ENCODE measurements around the gene DTNB.

Gene DTNB

GRCh38 chr2:25481381-25482300 is 191.7 kb downstream of the DTNB start:
- DNase-seq (ENCODE audit: low read depth) = peak; percentile 20
- H3K4me3 ChIP-seq (replicated peaks; ENCODE audit: low read depth, low read length) = no peak overlapping the region
- no peak for TF ChIP-seq CTCF (IDR thresholded peaks at IDR 0.05; ENCODE audit: low read length, missing control alignments)

- DNase-seq (ENCODE audit: low read depth) = no peak
- TF ChIP-seq CTCF (IDR thresholded peaks at IDR 0.05; ENCODE audit: low read length, missing control alignments) = no peak
Measured at GRCh38 chr2:25480561-25480960, 192.8 kb downstream of the DTNB start.

GRCh38 chr2:25479761-25480160 is 193.6 kb downstream of the DTNB start:
- TF ChIP-seq CTCF (IDR thresholded peaks at IDR 0.05; ENCODE audit: low read length, missing control alignments) = no peak
- H3K4me3 ChIP-seq (replicated peaks; ENCODE audit: low read depth, low read length) = no peak overlapping the region
- DNase-seq (ENCODE audit: low read depth) = no peak

More at GRCh38 chr2:25480561-25480960, 192.8 kb downstream of the DTNB start:
- H3K4me3 ChIP-seq (replicated peaks; ENCODE audit: low read depth, low read length) = no peak overlapping the region

DNA sequence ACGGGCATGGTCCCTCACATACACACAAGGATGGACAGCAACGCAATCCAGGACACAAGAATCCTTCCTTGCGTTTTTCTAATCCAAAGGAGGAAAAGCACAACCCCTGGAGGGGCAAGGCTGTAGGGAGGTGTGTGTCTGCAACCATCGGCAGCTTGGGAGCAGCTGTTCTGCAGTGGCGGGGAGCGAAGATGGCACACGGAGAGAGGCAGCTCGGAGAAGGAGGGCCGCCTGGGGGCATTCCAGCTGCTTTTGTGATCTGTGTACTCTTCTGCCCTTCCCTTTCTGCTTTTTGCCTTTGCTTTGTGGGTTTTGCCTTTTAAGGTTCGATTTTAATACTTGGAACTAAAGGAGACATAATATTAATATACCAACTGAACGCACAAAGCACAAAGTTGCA is 194.6 kb downstream of the DTNB start:
- no peak for DNase-seq (ENCODE audit: low read depth)
- TF ChIP-seq CTCF (IDR thresholded peaks at IDR 0.05; ENCODE audit: low read length, missing control alignments) = no peak
- H3K4me3 ChIP-seq (replicated peaks; ENCODE audit: low read depth, low read length) = no peak overlapping the region

DNA sequence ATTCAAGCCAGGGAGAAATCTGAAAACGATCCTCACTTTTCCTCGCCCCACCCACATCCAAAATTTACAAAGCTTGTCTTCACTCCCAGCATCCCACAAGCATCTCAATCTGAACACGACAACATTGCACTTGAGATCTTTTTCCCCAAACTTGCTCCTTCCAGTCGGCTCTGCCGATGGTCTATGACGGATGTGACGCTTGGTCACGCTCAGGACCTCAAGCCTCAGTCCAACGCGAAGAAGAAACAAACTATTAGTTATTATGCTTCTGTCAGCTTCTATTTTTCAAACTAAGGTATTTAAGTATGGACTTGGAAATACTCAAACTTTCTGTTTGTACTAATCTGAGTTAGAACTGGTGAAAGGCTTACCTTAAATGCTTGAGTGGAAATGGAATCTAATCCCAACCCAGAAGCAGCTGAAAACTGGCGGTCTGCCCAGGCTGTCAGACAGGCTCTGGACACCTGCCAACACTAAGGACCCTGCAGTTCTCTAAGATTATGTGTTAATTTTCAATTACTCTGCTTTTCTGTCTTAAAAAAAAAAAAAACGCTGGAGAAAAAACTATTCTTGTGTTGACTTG is 199.5 kb downstream of the DTNB start:
- DNase-seq (ENCODE audit: low read depth) = peak; percentile 42
- TF ChIP-seq CTCF (IDR thresholded peaks at IDR 0.05; ENCODE audit: low read length, missing control alignments) = no peak
- H3K4me3 ChIP-seq (replicated peaks; ENCODE audit: low read depth, low read length) = no peak overlapping the region

DNA sequence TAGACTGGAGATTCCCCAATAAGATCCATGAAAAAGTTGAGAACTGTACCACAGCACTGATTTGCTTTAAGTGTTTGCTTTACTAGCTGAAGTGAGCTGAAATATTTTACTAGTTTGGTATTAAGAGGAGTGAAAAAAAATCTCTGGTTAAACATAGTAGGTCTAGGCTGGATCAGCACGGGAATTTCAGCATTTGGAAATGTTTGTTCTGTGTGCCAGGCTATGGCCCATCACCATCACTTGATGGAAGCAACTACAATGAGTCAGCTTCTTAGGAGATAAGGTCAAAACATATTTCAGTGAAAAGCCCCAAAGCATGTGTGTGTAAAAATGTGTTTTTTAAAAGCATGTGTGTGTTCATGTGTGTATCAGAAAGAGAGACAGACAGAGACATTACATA is 200.2 kb downstream of the DTNB start:
- no peak for TF ChIP-seq CTCF (IDR thresholded peaks at IDR 0.05; ENCODE audit: low read length, missing control alignments)
- no peak overlapping the region for H3K4me3 ChIP-seq (replicated peaks; ENCODE audit: low read depth, low read length)
- peak; percentile 36 for DNase-seq (ENCODE audit: low read depth)

Data from fibroblast of pulmonary artery (primary cell).